Right ventricle myocardium inferior (tissue), 1 donor: Measurements from ENCODE around the gene CPED1. TPM values are rescaled to one million over a fixed set of nuclear protein-coding genes. Genes with fewer than 3 reads are reported as not detected.
"Not testable (repeated sequence)": the region's sequence is repeated elsewhere in the genome, so short reads cannot be mapped to it uniquely, and the experiment has no call there.

Experiments used
- ATAC-seq: fragments of 200-7000 bp; cut with Tn5 transposase; one replicate; pipeline ENCODE4 v1.9.1; 2020; ENCODE audit warnings: mild to moderate bottlenecking, moderate library complexity
- DNase-seq: peaks from one replicate; pipeline ENCODE4 v3.0.0; 2021; ENCODE audit errors: missing footprints
- intact Hi-C: fragments of 100-400 bp; cut with DNase I; formaldehyde crosslinking; loops from one replicate; pipeline ENCODE4 v1.11.0; 2022
- total RNA-seq: library from RNA; stranded (reverse); fragmentation: NEBNext Ultra II Directional; extraction: Animal tissue kit (Norgen Biotek cat#: 25700); gene quantifications from one replicate; pipeline ENCODE4 v1.2.1, GENCODE V29; 2021
- donor health status: DM: no; HTN: yes; CAD: no; lungs with severe emphysema.

Gene CPED1
- total RNA-seq, 1 donor from 2014 or later = 27.5 TPM

DNA sequence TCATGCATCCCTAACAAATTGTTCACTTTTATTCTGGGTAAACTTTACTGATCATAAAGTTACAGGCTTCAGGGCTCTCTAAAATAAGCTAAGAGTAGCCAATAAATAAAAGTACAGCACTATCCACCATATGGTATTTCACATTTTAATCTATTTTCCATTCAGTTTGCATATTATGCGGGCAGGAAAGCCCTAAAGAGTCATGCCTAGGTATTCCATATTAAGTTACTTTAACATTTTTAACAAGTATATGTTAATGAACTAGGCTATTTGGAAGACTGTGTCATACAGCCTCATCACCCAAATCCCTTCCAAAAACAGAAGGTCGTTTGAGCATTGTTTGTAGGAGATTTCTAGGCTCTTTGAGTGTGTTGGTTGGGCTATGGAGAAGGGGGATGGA, 106.3 kb downstream of the CPED1 start:
- DNase-seq (no peak), ATAC-seq (no peak)
- intact Hi-C loops = no loop called here

DNA sequence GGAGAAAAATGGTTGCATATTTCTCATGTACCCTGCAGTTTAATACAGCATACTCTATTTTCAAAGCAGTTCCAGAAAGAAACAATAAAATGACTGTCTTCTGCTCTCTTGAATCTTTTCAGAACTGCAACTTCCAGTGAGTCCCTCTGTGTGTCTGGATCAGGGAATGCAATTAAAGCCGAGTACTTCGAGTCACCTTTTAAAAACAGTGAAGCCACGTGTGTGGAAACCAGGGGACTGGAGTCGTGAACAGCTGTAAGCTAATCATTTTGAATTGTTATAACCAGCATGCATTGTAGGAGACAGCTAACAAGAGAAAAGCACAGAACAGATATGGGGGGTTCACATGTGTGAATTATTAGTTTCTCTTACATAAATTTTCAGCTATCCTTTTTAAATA, 109.1 kb downstream of the CPED1 start:
- no peak for DNase-seq
- intact Hi-C loops = no loop called here
- ATAC-seq = no peak

DNA sequence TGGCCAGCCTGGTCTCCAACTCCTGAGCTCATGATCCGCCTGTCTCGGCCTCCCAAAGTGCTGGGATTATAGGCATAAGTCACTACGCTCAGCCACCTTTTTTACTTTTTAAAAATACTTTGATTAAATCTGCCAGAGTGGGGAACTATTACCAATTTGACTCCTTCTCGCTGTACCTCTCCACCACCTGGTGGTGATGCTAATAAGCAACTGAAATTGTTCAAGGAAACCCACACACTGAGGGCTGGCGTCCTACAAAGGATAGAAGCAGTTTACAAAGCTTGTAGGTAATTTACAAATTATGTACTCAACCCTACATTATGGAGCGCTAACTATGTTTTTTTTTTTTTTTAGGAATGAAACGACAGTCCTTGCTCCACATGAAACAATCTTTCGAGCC, 111.1 kb downstream of the CPED1 start:
- intact Hi-C loops = no loop called here
- ATAC-seq (no peak), DNase-seq (no peak)

DNA sequence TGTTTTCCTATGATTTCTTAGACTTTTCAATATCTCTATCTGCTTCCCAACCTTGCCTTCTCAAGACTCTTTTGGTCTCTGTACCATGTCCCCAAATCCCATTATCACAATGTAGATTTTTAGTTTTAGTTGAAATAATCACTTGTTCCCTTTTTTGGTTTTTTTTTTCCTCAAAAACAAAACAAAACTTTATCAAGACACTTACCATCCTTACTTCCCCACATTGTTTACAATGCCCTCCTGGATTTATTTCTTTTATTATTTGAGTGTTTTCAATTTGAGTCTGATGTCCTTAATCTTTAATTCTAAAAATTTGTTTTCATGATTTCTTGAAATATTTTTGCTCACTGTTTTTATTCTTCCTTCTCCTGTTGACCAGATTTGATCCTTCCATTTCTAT, 112.6 kb downstream of the CPED1 start:
- ATAC-seq (no peak), DNase-seq (no peak)
- intact Hi-C loops = loop anchor here (10.0 kb wide), 1 partner anchor 296 kb away; no protein-coding TSS in a partner anchor

DNA sequence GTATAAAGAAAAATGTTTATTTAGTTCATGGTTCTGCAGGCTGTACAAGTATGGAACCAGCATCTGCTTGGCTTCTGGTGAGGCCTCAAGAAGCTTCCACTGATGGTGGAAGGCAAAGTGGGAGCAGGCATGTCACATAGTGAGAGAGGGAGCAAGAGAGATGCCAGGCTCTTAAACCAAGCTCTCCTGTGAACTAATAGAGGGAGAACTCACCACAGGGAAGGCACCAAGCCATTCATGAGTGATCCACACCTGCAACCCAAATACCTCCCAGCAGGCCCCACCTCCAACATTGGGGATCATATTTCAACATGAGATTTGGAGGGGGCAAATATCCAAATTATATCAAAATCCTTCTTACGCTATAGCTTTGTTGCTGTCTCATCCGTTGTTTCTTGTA, 113.1 kb downstream of the CPED1 start:
- intact Hi-C loops = loop anchor here (10.0 kb wide), 1 partner anchor 297 kb away; no protein-coding TSS in a partner anchor
- DNase-seq (no peak), ATAC-seq (no peak)

DNA sequence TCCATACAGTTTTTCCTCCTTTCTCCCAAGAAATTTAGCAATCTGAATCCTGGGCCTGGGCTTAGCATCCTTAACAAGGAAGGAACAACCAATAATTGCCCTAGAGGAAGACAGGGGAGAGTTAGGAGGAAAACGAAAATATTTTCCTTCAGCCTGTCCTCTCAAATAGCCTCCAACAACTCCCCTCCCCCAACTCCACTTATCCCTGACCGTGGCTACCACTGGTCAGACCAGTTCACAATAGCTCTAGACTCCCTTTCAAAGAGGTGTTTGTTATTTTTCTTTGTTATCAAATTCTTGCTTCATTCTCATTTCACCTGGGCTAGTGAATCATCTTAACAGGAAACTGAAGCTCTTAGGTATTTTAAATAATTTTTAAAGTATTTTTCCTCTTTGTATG, 114.1 kb downstream of the CPED1 start:
- intact Hi-C loops = loop anchor here (10.0 kb wide), 1 partner anchor 298 kb away; no protein-coding TSS in a partner anchor
- no peak for ATAC-seq
- DNase-seq = no peak

DNA sequence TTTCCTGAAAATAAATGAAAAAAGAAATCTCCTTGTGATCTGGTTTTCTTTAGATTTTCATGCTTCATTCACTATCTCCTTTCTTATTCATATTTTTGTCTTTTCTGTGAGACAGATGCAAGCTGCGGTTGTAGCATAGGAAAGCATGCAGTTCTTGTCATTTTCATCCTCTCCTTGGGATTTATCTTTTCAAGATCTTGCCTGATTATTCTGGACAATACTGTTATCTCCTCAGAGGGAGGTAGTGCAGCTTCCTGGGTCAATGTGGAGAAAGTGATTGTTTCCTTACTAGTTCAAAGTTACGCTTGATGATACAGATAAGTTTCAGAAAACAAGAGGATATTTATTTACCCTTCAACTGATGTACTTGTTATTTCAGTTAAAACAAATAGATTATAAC, 114.6 kb downstream of the CPED1 start:
- ATAC-seq = no peak
- intact Hi-C loops = loop anchor here (10.0 kb wide), 1 partner anchor 298 kb away; no protein-coding TSS in a partner anchor
- DNase-seq = no peak

DNA sequence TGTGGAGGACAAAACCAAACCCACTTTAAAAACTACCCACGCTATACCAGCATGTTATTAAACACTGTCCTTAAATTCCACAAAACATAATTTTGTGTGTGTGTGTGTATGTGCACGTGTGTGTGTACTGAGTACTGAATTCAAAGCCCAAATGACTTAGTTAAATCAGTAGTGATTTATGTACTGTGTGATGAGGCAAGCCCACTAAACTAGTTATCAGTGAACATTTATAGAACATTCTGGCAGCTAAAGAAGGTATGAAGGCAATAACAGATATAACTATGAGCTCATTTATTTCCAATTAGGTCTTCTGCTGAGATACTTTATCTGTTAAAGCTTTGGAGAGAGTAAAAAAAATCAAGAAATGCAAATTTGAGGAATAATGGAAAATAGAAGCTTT, 115.1 kb downstream of the CPED1 start:
- intact Hi-C loops = loop anchor here (10.0 kb wide), 1 partner anchor 299 kb away; no protein-coding TSS in a partner anchor
- ATAC-seq (peak; percentile 44), DNase-seq (no peak)

DNA sequence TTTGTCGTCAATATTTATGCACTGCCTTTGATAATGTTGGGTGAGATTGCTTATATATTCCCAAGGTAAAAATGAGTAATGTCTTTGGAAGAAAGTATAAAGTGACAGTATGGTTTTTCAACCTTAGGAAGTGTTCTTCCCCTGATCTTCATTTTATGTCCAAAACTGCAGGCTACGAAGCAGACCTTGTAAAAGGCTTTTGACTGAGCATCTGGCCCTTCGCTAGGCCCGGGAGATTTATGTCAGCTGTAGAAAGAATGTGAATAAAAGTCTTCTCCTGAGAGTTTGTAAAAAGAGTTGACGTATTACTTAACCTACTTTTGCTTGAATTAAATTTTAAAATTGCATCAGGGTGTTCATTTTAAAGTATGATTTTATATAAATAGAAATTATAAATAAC, 116.8 kb downstream of the CPED1 start:
- DNase-seq = no peak
- ATAC-seq = no peak
- intact Hi-C loops = loop anchor here (10.0 kb wide), 1 partner anchor 300 kb away; no protein-coding TSS in a partner anchor

DNA sequence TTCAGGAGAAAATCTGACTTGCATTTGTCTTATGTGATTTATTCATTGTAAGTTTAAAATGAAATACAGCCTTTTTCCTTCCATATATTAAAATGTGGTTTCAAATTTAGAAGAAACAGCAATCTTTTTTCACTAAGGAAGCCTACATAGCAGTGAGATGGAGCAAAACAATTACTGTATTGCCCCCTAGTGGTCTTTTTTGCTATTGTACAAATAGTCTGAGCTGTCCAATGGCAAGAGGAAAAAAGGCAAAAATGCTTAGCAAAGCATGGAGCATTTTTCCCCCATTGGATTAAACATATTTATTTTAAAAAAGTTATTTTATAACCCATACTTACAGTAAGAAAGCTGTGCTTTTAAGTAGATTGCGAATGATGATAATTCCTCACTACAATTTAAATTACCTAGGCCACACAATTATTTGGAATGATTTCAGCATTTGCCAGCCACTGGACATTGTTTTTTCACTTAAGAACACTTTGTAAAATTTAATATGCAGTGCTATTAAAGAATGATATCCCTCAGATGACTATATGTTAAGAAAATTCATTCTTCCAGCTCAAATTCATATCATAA, 119.5 kb downstream of the CPED1 start:
- ATAC-seq (peak; percentile 79), DNase-seq (no peak)
- intact Hi-C loops = loop anchor here (1.0 to 10.0 kb wide), 2 partner anchors 121 to 303 kb away; no protein-coding TSS in a partner anchor

DNA sequence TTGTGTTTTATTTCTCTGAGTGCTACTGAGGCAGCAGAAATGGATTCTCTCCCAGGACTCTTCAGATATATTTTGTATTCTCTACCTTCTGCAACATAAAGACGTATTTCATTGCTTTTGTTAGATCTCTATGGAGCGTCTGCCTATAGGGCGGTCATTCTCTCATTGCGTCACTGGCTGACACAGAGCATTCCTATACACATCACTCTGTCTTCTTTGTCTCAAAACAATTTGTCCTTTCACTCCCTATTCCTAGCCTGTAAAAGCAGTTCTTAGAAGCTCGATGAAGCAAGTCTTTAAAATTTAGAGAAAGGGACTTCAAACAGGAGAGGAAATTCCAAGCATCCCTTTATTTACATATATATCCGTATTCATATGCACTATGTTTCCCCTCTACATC, 120.6 kb downstream of the CPED1 start:
- intact Hi-C loops = loop anchor here (10.0 kb wide), 1 partner anchor 304 kb away; no protein-coding TSS in a partner anchor
- DNase-seq = no peak
- no peak for ATAC-seq

DNA sequence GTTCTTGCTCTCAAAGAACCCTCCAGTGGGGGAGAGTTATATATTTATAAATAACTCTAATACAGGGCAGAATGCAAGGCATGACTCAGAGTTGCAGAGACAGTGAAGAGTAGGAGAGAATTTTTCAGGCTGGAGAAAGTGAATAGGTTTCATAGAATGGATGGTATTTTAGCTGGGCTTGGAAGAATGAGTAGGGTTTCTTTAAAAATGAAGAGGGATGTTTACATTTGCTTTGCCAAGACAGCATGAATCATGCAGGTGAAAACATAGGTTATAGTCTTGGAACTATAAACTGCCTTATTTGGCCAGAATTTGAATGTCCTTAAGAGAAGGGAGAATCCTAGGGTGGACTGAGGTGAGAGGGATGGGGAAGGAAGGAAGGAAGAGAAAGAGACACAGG, 124.8 kb downstream of the CPED1 start:
- intact Hi-C loops = no loop called here
- DNase-seq (no peak), ATAC-seq (no peak)

DNA sequence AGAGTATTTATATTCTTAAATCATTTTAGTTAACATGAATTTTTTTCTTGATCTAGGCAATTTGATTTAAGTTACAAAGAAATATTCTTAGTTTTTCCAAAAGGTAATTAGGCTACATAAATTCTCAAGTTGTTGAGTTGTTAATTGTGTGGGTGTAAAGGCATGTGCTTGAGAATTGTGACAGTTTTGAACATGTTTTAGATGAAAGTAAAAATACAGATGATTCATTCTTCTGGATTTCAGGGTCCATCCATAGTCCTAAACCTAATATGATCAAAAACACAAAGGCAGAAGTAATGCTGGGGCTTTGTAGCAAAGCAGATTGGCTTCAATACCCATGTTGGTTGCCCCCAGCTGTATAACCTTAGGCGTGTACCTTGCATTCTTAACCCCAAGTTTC, 127.9 kb downstream of the CPED1 start:
- ATAC-seq (no peak), DNase-seq (no peak)
- intact Hi-C loops = no loop called here

DNA sequence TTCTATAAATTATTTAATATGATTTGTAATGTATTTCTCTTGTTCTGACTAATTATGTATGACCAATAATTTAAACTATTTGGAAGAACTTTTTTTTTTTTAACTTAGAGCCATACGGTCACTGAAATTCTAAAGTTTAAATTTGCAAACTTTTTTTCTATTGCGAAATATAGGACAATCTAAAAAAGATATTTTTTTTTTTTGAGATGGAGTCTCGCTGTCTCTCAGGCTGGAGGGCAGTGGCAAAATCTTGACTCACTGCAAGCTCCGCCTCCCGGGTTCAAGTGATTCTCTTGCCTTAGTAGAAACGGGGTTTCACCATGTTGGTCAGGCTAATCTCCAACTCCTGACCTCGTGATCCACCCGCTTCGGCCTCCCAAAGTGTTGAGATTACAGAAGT, 130.5 kb downstream of the CPED1 start:
- intact Hi-C loops = no loop called here
- ATAC-seq (no peak), DNase-seq (no peak)

DNA sequence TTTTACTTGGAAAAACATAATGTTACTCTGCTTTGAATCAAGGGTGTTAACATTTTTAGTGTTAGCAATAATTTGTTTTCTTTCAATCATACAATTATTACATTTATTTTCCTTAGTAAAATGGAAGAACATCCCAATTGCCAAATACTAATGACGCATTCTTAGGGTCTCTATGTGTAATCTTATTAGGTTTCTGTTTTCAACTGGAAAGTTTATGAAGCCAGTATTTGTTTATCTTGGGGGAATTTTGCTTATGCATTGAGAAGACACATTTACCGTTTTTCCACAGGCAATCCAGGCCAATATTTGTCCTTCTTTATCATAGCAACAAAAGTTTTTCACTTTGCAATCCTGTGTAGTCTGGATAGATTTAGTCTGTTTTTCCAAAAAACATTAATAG, 134.5 kb downstream of the CPED1 start:
- ATAC-seq (no peak), DNase-seq (no peak)
- intact Hi-C loops = loop anchor here (10.0 kb wide), 1 partner anchor 422 kb away; no protein-coding TSS in a partner anchor

DNA sequence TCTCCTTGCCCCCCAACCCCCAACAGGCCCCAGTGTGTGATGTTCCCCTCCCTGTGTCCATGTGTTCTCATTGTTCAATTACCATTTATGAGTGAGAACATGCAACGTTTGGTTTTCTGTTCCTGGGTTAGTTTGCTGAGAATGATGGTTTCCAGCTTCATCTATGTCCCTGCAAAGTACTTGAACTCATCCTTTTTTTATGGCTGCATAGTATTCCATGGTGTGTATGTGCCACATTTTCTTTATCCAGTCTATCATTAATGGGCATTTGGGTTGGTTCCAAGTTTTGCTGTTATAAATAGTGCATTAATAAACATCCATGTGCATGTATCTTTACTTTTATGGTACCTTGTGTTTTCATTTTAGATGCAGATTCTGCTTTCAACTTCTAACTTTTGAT, 136.9 kb downstream of the CPED1 start:
- intact Hi-C loops = loop anchor here (10.0 kb wide), 1 partner anchor 419 kb away; no protein-coding TSS in a partner anchor
- not testable (repeated sequence) for ATAC-seq, DNase-seq

DNA sequence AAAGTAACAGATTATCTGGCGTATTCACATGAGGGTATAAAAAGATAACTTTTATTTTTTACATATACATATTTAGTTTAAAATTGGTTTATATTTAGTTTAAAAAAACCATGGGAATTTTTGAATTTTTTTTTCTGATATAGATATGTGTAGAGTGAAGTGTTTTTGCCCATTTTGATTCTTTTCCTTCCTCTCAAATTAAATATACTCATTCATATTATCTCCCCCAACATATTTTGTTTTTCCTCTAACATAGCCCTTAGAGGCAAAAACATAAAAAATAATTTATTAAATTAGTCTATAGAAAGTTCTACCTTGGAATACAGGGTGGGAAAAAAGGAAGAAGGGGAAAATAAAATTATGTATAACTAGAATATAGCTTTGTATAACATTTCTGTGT, 137.7 kb downstream of the CPED1 start:
- DNase-seq (no peak), ATAC-seq (no peak)
- intact Hi-C loops = loop anchor here (10.0 kb wide), 1 partner anchor 419 kb away; no protein-coding TSS in a partner anchor

DNA sequence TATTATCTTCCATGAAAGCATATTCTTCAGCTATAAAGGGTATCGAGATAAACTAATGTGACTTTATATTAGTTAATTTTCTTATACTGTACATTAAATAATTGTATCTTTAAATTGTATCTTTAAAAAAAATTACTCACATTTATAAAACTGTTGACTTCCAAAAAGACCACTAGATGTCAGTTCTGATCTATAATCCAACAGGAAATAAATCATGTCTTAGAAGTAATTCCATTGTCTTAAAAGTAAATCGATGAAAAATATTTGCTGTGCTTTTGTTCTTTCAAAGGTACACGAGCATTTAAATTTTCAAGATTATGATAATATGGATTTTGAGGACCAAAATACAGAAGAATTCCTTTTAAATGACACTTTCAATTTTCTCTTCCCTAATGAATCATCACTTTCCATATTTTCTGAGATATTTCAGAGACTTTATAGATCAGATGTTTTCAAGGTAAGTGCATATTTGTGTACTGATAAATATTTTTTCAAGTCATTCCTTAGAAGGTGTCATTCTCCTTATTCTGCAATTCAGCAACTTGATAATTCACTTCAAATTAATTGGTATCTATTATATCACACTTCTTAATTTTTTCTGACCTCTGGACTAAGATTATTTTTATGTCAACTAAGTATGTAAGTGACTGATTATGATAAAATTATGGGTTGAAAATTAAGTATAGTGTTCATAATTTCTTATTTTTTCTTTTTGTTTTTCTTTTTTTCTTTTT, 138.5 kb downstream of the CPED1 start:
- intact Hi-C loops = loop anchor here (10.0 kb wide), 1 partner anchor 418 kb away; no protein-coding TSS in a partner anchor
- ATAC-seq = no peak

DNA sequence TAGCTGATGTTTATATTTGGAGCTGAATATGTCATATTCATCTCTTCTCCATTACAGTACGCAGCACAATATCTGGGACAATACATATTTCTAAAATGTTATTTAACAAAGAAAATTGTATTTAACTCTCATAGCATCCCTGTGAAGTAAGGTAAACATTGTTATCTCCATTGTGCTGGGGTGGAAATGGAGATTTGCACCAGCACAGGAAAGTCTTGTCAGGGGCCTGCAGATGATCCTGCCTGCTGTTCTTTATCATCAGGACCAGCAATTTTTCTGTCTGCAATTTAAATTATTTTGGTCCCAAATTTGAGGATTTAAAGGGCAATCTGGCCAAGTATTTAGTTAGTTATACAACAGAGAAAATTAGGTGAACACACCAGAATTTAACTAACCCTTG, 144.4 kb downstream of the CPED1 start:
- ATAC-seq (no peak), DNase-seq (no peak)
- intact Hi-C loops = no loop called here

More for the DNA sequence above, 138.5 kb downstream of the CPED1 start:
- DNase-seq = no peak

DNA sequence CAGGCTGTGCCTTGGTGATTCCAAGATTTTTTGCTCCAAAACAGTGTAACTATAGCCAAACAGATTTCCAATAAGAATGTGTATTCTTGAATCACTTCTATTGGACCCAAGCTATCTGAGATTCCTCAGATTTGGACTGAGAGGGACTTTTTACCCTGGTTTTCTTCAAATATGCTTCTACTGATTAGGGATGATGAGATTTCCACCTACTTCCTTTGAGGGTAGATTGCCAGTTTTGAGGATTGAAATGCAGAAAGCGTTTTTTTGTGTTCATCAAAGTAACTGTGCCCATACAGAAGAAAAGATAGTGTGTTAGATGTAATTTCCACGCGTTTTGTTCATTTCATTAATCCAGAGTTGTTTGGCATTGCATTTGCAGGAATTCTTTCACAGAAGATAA, 144.9 kb downstream of the CPED1 start:
- ATAC-seq (no peak), DNase-seq (no peak)
- intact Hi-C loops = no loop called here
